ENCODE data around the gene SERTAD1.
A peak's percentile ranks its signal among the peaks of the same experiment; 100 is the strongest.

Gene SERTAD1

DNA sequence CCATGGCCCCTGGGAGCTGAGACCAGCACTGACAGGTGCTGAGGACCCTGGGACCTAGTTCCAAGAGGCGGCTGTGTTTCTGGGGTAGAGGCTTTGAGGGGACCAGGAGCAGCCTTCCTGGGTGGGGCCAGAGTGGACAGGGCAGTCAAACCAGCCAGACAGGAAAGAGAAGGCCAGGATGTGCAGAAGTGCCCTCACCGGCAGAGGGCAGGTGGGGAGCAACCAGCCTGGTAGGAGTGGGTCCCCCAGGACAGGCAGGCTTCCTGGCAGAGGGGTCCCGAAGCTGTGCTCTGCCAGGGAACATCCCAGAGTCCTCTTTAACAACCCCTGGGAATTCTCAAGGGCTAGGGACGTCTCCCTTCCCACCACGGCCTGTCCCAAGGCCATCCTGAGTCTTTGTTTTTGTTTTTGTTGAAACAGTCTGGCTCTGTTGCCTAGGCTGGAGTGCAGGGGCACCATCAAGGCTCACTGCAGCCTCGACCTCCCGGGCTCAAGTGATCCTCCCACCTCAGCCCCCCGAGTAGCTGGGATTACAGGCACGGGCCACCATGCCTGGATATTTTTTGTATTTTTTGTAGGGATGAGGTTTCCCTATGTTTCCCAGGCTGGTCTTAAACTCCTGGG lies 32.8 kb downstream of the SERTAD1 start:
- no peak overlapping the region for H3K4me3 ChIP-seq (ENCODE audit: low read depth, low read length)
- H2AFZ ChIP-seq = peak overlapping the region; percentile 88
- TF ChIP-seq, protein P1, sequence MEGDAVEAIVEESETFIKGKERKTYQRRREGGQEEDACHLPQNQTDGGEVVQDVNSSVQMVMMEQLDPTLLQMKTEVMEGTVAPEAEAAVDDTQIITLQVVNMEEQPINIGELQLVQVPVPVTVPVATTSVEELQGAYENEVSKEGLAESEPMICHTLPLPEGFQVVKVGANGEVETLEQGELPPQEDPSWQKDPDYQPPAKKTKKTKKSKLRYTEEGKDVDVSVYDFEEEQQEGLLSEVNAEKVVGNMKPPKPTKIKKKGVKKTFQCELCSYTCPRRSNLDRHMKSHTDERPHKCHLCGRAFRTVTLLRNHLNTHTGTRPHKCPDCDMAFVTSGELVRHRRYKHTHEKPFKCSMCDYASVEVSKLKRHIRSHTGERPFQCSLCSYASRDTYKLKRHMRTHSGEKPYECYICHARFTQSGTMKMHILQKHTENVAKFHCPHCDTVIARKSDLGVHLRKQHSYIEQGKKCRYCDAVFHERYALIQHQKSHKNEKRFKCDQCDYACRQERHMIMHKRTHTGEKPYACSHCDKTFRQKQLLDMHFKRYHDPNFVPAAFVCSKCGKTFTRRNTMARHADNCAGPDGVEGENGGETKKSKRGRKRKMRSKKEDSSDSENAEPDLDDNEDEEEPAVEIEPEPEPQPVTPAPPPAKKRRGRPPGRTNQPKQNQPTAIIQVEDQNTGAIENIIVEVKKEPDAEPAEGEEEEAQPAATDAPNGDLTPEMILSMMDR (IDR thresholded peaks at IDR 0.05) = peak; percentile 70
- H3K4me1 ChIP-seq = peaks cover 10% of the 10 kb centered on the region
- no peaks in the 10 kb centered on the region for H3K9me3 ChIP-seq (ENCODE audit: control insufficient read depth, low read length)
- H3K36me3 ChIP-seq (ENCODE audit: control insufficient read depth, insufficient read depth, low read length) = no peaks in the 10 kb centered on the region
- H3K4me2 ChIP-seq (ENCODE audit: low read length) = no peak overlapping the region
- no peaks in the 10 kb centered on the region for H3K79me2 ChIP-seq
- H3K9ac ChIP-seq = no peak overlapping the region
- peak overlapping the region; percentile 6 for H3K27ac ChIP-seq
- no peaks in the 10 kb centered on the region for H3K27me3 ChIP-seq (ENCODE audit: control insufficient read depth, insufficient read depth, low read length)

DNA sequence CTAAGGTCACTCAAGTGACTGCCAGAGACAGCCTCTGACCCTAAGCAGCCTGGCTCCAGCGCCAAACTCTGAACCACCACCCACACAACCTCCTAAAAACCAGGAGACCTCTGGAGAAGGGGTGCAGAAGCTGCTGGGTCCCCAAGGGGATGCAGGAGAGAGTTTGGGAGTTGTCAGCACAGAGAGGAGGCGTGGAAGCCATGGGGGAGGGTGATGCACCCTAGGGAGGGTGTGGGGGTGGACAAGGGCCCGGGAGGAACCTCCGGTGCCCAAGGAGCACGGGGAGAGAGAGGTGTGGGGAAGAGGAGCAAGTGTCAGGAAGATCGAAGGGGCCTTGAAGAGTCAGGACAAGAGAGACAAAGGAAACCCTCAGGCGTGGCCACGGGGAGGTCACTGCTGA lies 33.7 kb downstream of the SERTAD1 start:
- Histone ChIP-seq H2AFZ (peak overlapping the region; percentile 88), H3K4me1 (peaks cover 10% of the 10 kb centered on the region), H3K9ac (no peak overlapping the region)

GRCh38 chr19:40390084-40390742 lies 35.6 kb downstream of the SERTAD1 start, which contains the start of gene HIPK4:
TSS of gene HIPK4 (minus strand) at chr19:40390181. CDS start at chr19:40389902, 279 bp downstream.
- Histone ChIP-seq H3K27me3 (ENCODE audit: control insufficient read depth, insufficient read depth, low read length) (no peaks in the 10 kb centered on the region), H3K9ac (no peak within 1 kb of the TSS), H3K9me3 (ENCODE audit: control insufficient read depth, low read length) (no peaks in the 10 kb centered on the region), H3K36me3 (ENCODE audit: control insufficient read depth, insufficient read depth, low read length) (no peaks in the 10 kb centered on the region), H3K4me3 (ENCODE audit: low read depth, low read length) (no peak within 1 kb of the TSS), H3K4me2 (ENCODE audit: low read length) (no peak within 1 kb of the TSS), H3K27ac (no peak within 1 kb of the TSS), H2AFZ (no peak within 1 kb of the TSS), H3K79me2 (no peaks in the 10 kb centered on the region), H3K4me1 (peaks cover 10% of the 10 kb centered on the region)
- TF ChIP-seq, protein P1 (IDR thresholded peaks at IDR 0.05) = no peak

More for the DNA sequence above, 33.7 kb downstream of the SERTAD1 start:
- Histone ChIP-seq H3K4me2 (ENCODE audit: low read length) (no peak overlapping the region), H3K79me2 (no peaks in the 10 kb centered on the region), H3K27me3 (ENCODE audit: control insufficient read depth, insufficient read depth, low read length) (no peaks in the 10 kb centered on the region), H3K4me3 (ENCODE audit: low read depth, low read length) (no peak overlapping the region), H3K27ac (no peak overlapping the region), H3K36me3 (ENCODE audit: control insufficient read depth, insufficient read depth, low read length) (no peaks in the 10 kb centered on the region), H3K9me3 (ENCODE audit: control insufficient read depth, low read length) (no peaks in the 10 kb centered on the region)
- TF ChIP-seq, protein P1 (IDR thresholded peaks at IDR 0.05) = no peak

- Histone ChIP-seq H3K4me1 (peaks cover 10% of the 10 kb centered on the region), H3K9ac (no peak overlapping the region), H2AFZ (no peak overlapping the region), H3K27me3 (ENCODE audit: control insufficient read depth, insufficient read depth, low read length) (no peaks in the 10 kb centered on the region), H3K36me3 (ENCODE audit: control insufficient read depth, insufficient read depth, low read length) (no peaks in the 10 kb centered on the region), H3K4me2 (ENCODE audit: low read length) (no peak overlapping the region), H3K27ac (no peak overlapping the region), H3K79me2 (no peaks in the 10 kb centered on the region), H3K4me3 (ENCODE audit: low read depth, low read length) (no peak overlapping the region), H3K9me3 (ENCODE audit: control insufficient read depth, low read length) (no peaks in the 10 kb centered on the region)
- TF ChIP-seq, protein P1 (IDR thresholded peaks at IDR 0.05) = no peak
Measured at GRCh38 chr19:40389404-40390083, 36.2 kb downstream of the SERTAD1 start.

All from parathyroid adenoma (tissue), 2 donors.